ENCODE results near the gene PTPRG.

PTPRG gene

GRCh38 chr3:61624300-61624699, 62.9 kb downstream of the PTPRG start:
- no peak for DNase-seq

GRCh38 chr3:61625429-61625828, 64.1 kb downstream of the PTPRG start:
- no peak for DNase-seq

- DNase-seq, result no peak
Observed at GRCh38 chr3:61626484-61626883, 65.1 kb downstream of the PTPRG start.

- DNase-seq, result no peak
Observed at GRCh38 chr3:61627768-61628185, 66.4 kb downstream of the PTPRG start.

- DNase-seq, result no peak
Observed at GRCh38 chr3:61628636-61629035, 67.3 kb downstream of the PTPRG start.

- no peak for DNase-seq
Observed at GRCh38 chr3:61629442-61629841, 68.1 kb downstream of the PTPRG start.

- no peak for DNase-seq
Observed at GRCh38 chr3:61631108-61631769, 69.9 kb downstream of the PTPRG start.

- no peak for DNase-seq
Observed at GRCh38 chr3:61632568-61633175, 71.3 kb downstream of the PTPRG start.

GRCh38 chr3:61634678-61635077, 73.3 kb downstream of the PTPRG start:
- no peak for DNase-seq

GRCh38 chr3:61637088-61638051, 76.0 kb downstream of the PTPRG start:
- no peak for DNase-seq

GRCh38 chr3:61638741-61639140, 77.4 kb downstream of the PTPRG start:
- no peak for DNase-seq

- no peak for DNase-seq
Observed at GRCh38 chr3:61639991-61640390, 78.6 kb downstream of the PTPRG start.

GRCh38 chr3:61645148-61645547, 83.8 kb downstream of the PTPRG start:
- DNase-seq, result no peak

GRCh38 chr3:61646360-61646759, 85.0 kb downstream of the PTPRG start:
- no peak for DNase-seq

GRCh38 chr3:61646851-61647525, 85.6 kb downstream of the PTPRG start:
- DNase-seq, result no peak

- no peak for DNase-seq
Observed at GRCh38 chr3:61648481-61648880, 87.1 kb downstream of the PTPRG start.

- DNase-seq, result no peak
Observed at GRCh38 chr3:61649381-61650170, 88.2 kb downstream of the PTPRG start.

- DNase-seq, result no peak
Observed at GRCh38 chr3:61650276-61650675, 88.9 kb downstream of the PTPRG start.

- no peak for DNase-seq
Observed at GRCh38 chr3:61650719-61651410, 89.5 kb downstream of the PTPRG start.

- DNase-seq, result no peak
Observed at GRCh38 chr3:61657689-61658088, 96.3 kb downstream of the PTPRG start.

GRCh38 chr3:61662861-61663260, 101.5 kb downstream of the PTPRG start:
- no peak for DNase-seq
